ENCODE results near the gene CYP27B1.

The CYP27B1 gene

GRCh38 chr12:57750561-57751431 is 16.1 kb downstream of the CYP27B1 start:
- no peak for DNase-seq

- no peak for DNase-seq
These were observed 17.8 kb downstream of the CYP27B1 start for GRCh38 chr12:57749061-57749460.

- no peak for DNase-seq
These were observed 20.9 kb downstream of the CYP27B1 start for GRCh38 chr12:57746025-57746424.

GRCh38 chr12:57745485-57745881 is 21.4 kb downstream of the CYP27B1 start:
- DNase-seq: no peak

GRCh38 chr12:57744777-57745484 is 21.9 kb downstream of the CYP27B1 start, which contains the start of gene TSPAN31:
Gene TSPAN31, plus strand, starts transcription at chr12:57745039. Its CDS starts 116 bp downstream, at chr12:57745155.
- DNase-seq: peak; percentile 93 to 99

GRCh38 chr12:57744194-57744776 is 22.6 kb downstream of the CYP27B1 start:
- DNase-seq: peak in 1 of 2 donors; percentile 93

GRCh38 chr12:57743769-57744168 is 23.1 kb downstream of the CYP27B1 start:
- DNase-seq: no peak

GRCh38 chr12:57741844-57742738 is 24.8 kb downstream of the CYP27B1 start:
- DNase-seq: peak; percentile 18 to 55

- no peak for DNase-seq
These were observed 25.5 kb downstream of the CYP27B1 start for GRCh38 chr12:57741413-57741789.

- peak in 1 of 2 donors; percentile 63 for DNase-seq
These were observed 26.0 kb downstream of the CYP27B1 start for GRCh38 chr12:57740656-57741412.

GRCh38 chr12:57739914-57740538 is 26.9 kb downstream of the CYP27B1 start:
- no peak for DNase-seq

GRCh38 chr12:57739387-57739786 is 27.5 kb downstream of the CYP27B1 start:
- no peak for DNase-seq

GRCh38 chr12:57738661-57739237 is 28.1 kb downstream of the CYP27B1 start, which contains the start of gene AGAP2:
Gene AGAP2, minus strand, starts transcription at chr12:57738742. Its CDS starts 496 bp downstream, at chr12:57738246.
- DNase-seq: no peak

- no peak for DNase-seq
These were observed 29.1 kb downstream of the CYP27B1 start for GRCh38 chr12:57737467-57738460.

GRCh38 chr12:57736741-57737466 is 30.0 kb downstream of the CYP27B1 start:
- no peak for DNase-seq

GRCh38 chr12:57735952-57736740 is 30.7 kb downstream of the CYP27B1 start:
- no peak for DNase-seq

- DNase-seq: no peak
These were observed 31.6 kb downstream of the CYP27B1 start for GRCh38 chr12:57735198-57735855.
